Stimulated activated CD8-positive, alpha-beta memory T cell treated with anti-CD3 and anti-CD28 coated beads, Interleukin-7, amount 100 ng/mL, for 48 hours (primary cell): ENCODE results near the gene SIM2.

Experiments
- DNase-seq, 2 donors: peaks; one replicate each; pipeline ENCODE4 v3.0.0-alpha.2; 2020; ENCODE audit warnings: low read depth in 1 of 2; ENCODE audit errors: extremely low read depth in 1 of 2

SIM2 gene

GRCh38 chr21:36699546-36700294 lies 805 bp downstream of the SIM2 start:
- no peak for DNase-seq

DNA sequence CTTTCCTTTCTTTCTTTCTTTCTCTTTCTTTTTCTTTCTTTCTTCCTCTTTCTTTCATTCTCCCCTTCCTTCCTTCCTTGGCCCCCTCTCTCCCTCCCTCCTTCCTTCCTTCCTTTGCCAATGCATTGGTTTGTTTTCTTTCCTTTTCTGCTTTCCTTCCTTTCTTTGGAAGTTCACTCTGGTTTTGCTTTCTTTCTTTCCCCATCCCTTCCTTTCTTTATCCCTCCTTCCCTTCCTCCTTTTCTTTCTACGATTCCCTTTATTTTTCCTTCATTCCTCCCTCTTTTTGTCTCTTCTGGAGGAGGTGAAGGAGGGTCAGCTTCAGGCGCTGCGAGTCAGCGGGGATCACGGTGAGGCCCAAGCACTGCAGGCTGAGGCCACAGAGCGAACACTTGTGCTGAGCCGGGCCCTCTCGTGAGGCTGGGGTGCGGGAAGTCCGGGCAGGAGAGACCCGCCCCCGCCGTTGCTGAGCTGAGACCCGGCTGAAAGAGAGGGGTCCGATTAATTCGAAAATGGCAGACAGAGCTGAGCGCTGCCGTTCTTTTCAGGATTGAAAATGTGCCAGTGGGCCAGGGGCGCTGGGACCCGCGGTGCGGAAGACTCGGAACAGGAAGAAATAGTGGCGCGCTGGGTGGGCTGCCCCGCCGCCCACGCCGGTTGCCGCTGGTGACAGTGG lies 1.5 kb downstream of the SIM2 start:
- no peak for DNase-seq

DNA sequence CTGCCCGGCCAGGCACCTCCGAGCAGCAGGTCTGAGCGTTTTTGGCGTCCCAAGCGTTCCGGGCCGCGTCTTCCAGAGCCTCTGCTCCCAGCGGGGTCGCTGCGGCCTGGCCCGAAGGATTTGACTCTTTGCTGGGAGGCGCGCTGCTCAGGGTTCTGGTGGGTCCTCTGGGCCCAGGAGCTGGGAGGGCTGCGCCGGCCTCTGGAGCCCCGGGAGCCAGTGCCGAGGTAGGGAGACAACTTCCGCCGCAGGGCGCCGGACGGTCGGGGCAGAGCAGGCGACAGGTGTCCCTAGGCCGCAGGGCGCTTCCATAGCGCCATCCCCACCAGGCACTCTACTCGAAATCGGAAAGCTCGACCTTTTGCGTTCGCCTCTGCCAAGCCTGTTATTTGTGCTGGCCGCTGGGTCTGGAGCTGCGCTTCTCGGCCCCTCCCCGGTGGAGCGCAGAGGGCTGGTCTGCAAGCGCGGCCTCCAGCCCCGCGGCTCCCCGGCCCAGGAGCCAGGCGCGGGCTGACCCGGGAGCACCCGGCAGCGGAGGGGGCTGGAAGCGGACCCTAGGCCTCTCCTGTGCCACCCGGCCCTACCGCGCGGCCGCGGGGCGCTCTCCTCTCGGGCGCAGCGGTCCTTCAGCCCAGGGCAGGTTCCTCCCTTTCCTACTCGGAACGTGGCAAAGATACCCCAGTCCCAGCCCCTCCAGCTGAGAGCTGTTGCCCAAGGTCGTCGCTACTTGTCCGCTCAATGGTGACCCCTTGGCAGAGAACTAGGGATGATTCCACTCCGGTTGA lies 2.2 kb downstream of the SIM2 start:
- DNase-seq = no peak

DNA sequence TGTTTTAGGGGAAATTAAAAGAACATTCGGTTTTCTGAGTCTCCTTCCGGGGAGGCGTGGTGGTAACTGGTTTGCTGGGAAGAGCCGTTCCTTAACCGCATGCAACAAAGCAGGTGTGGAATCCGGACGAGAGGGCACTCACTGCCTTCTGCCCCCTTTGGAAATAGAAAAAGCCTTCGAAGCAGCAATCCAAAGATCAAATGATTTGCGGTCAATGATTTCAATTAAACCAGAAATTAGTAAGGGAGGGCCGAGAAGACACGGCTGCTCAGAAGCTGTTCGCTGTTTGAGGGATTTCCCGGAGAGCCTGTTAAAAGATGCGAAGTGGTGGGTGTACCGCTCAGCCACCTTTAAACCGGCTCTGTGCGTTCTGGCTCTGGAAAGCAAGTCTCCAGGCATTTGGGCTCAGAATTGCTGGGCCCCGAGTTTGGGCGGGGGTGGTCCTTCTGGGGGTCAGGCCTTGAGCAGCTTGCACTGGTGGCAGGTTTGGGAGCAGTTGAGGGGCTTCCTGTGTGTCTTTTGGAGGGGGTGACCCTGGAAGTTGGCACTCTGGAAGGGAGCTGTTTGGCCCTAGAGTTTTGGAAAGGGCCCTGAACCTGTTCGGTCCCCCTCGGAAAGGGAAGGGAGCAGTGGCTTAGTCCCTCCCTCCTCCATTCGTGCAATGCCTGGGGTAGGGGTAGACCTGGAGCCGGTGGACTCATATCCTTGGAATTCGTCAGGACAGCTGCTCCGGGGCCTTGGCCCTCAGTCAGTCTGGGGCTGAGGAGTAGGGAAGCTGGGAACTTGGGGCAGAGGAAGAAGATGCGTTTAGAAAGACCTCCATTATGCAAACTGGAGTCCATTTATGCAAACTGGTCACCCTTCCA lies 3.1 kb downstream of the SIM2 start:
- DNase-seq = no peak

DNA sequence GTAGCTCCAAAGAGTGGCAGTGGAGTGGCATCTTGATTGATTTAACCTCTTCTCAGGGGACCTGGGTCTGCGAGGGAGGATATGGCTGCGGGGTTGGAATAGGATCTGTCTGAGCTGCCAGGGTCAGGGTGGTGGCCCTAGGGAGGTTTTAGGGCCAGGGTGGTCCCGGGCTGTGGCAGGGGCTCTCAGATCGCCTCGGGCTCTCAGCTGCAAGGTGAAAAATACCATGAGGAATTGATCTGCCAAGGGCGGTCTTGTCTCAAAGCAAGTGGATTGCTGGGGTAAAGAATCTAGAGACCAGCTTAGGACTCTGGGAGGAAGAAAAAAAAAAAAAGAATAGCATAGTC lies 3.7 kb downstream of the SIM2 start:
- DNase-seq = no peak

DNA sequence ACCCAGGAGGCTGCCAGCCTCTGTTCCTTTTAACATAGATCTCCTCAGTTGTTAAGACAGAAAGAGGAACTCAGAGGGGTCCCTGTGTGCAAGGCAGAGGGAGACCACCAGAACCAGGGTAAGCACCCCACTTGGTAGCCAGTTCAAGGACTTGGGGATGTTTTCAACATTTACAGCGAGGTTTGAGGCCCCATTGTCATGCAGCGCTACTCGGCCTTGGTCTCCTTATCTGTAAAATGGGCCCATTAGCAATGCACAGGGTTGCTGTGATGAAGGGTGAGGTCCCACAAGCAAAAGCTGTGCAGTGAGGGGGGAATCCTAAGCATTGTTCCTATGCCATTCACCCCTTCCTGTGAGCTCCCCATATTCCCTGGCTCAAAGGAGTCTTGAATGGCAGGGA lies 4.2 kb downstream of the SIM2 start:
- DNase-seq = no peak

- DNase-seq = no peak
Measured at GRCh38 chr21:36703626-36704280, 4.8 kb downstream of the SIM2 start.

DNA sequence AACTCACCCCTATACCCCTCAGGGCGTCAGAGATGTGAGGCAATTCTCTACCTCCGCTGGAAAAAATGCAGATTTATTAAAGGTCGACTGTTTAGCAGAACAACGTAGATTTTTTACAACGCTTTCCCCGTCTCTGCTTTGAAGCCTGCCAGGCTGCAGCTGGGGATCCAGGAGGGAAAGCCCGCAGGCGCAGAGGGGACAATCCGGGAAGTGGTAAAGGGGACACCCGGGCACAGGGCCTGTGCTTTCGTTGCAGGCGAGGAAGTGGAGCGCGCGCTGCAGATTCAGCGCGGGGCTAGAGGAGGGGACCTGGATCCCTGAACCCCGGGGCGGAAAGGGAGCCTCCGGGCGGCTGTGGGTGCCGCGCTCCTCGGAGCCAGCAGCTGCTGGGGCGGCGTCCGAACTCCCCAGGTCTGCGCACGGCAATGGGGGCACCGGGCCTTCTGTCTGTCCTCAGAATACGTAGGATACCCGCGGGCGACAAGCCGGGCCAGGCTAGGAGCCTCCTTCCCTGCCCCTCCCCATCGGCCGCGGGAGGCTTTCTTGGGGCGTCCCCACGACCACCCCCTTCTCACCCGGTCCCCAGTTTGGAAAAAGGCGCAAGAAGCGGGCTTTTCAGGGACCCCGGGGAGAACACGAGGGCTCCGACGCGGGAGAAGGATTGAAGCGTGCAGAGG lies 5.5 kb downstream of the SIM2 start:
- DNase-seq = no peak

- DNase-seq = no peak
Measured at GRCh38 chr21:36704958-36705678, 6.2 kb downstream of the SIM2 start.

DNA sequence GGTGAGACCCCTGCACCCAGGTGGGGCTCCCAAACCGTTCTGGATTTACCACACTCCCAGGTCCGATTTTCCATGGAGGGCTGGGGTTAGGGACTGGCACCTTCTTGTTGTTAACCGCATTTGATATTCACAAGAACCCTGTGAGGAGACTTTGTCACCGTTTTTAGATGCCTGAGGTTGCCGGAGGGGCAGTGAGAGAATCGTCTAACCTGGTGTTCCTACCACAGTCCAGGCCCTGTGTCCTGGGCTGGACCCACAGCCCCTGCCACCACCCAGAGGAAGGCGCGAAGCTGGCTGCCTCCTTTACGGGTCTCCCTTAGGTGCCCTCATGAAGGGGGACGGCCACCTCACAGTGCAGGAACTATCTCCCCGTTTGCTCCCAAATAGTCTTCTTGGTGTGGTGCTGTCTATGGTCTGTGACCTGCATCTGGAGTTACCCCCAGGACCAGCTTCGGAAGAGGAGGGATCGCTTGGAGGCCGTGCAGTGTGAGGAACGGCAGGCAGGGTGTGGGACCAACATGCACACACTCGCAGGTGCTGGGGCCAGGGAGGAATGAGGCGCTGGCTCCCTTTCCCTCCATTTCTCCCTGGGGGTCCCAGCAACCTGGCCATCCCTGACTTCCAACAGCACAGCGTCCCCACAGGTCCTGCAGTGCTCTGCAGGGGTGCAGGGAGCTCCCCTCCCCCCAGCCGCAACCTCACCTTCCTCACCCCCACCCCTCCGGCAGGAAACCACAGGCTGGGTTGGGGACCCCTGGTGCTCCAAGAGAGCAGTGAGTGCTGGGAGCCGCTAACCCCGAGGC lies 7.0 kb downstream of the SIM2 start:
- no peak for DNase-seq

DNA sequence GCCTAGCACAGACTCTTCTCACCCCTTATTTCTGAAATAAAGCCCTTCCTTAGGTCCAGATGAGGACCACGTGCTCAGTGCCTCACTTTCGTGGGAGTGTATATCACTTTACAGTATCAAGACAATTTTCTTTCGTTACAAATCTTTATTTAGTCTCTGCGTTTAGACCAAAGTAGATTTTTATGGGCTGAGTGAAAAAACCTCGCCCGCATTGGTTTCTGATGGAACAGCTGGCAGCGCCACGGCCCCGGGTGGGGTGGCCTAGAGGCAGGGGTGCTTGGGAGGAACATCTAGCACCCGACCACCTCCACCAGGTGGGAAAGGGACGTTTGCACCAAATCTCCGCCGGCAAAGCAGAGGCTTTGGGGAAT lies 7.6 kb downstream of the SIM2 start:
- DNase-seq = no peak

- no peak for DNase-seq
Measured at GRCh38 chr21:36706951-36707762, 8.2 kb downstream of the SIM2 start.

DNA sequence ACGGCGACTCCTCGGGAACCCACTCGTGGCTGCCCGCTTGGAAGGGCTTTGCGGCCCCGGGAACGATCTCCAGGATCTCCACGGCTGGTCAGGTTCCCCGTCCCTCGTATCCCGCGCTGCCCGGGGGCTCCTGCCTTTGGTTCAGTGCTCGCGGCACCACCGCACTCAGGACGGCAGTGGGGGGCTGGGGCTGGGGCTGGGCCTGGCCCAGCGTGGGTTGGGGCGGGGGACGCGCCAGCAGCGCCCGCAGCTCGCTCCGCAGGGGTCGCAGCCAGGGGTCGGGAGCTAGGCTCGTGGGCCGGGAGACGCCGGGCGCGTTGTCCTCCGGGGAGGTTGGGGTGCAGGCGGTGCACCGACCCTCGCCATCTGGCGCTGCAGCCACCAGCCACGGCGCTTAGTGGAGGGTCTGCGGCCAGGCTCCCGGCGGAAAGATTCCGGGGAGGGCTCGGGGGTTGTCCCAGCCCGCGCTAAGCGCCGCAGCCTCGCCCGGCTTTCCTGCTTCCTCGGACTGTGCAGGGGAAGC lies 8.9 kb downstream of the SIM2 start:
- no peak for DNase-seq

DNA sequence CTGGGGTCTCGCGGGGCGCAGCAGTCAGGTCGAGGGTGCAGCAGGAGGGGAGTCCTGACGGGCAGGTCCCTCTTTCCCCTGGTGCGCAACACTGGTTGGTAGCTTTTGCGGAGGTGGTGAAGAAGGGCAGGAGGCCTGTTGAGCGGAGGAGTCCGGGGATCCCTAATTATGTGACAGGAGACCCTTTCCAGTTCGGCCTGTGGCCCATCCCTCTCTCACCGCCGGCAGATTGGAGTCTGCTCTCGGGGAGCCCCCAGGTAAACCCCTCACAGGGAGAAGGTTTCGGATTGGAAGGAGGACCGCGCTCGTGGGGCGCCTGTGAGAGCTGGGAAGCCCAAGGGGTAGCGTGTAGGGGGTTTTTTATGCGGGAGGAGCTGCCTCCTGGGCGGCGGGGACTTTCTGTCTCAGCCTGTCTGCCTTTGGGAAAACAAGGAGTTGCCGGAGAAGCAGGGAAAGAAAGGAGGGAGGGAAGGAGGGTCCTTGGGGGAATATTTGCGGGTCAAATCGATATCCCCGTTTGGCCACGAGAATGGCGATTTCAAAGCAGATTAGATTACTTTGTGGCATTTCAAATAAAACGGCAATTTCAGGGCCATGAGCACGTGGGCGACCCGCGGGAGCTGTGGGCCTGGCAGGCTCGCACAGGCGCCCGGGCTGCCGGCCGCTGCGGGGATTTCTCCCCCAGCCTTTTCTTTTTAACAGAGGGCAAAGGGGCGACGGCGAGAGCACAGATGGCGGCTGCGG lies 9.5 kb downstream of the SIM2 start:
- no peak for DNase-seq

- DNase-seq = no peak
Measured at GRCh38 chr21:36709030-36709867, 10.3 kb downstream of the SIM2 start.
